OCI-LY3 (cell line): ENCODE data around the gene NQO2.

Source experiments
- CTCF ChIP-seq: fragments of 200-600, 300-600 bp; sonication (generic); IDR thresholded peaks from 2 replicates; pipeline ENCODE4 v1.5.1; 2014; ENCODE audit warnings: antibody characterized with exemption, low read length, low read depth
- EZH2phosphoT487 ChIP-seq: fragments of 200-600 bp; shearing (Covaris generic); IDR thresholded peaks from 2 replicates; pipeline ENCODE4 v1.6.1; 2018; ENCODE audit warnings: antibody characterized with exemption, mixed run types, low read depth

- no peak for TF ChIP-seq CTCF
- TF ChIP-seq EZH2phosphoT487, result no peak
Measured at GRCh38 chr6:2988094-2988425, 11.6 kb upstream of the NQO2 start.
